AG08395 (cell line): ENCODE data around the gene NXNL2.

Source experiments
- DNase-seq: peaks from one replicate; pipeline ENCODE4 v3.0.0; 2012; ENCODE audit warnings: mixed read lengths, low spot score

The NXNL2 gene

DNA sequence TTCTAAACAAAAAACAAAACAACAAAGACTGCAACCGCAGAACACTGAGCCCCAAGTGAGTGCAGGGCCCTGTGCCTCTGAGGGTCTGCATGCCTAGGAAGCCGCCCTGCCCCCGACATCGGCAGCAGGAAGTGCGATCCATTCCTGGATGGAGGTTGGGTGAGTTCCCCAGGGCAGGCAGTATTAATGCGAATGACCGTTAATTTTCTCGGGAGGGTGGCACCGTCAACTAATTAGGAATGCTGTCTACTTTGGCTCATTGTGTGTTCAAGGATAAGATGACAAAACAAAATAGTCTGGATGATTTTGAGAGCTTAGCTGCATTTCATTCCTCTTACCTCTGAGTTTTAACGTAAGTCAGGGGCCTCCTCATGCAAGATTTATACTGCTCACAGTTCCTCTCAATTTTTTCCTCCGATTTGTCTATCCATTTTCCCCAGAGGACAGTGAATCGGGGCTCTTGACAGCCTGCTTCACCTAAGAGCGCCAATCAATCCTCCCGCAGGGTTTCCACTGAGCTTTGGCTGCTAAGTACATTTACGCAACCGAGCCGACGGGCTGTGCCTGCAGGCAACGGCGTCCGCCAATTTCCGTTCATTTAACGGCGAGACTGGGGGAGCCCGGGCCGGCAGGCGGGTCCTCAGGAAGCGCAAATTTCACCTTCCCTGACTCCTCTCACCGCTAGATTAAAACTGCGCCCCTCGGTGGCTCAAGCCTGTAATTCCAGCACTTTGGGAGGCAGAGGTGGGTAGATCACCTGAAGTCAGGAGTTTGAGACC is 2.9 kb upstream of the NXNL2 start:
- peak; percentile 14 for DNase-seq

- DNase-seq = peak; percentile 36
These were observed 975 bp upstream of the NXNL2 start for GRCh38 chr9:88533951-88534455.

- no peak for DNase-seq
These were observed 446 bp downstream of the NXNL2 start for GRCh38 chr9:88535226-88536022.

GRCh38 chr9:88536023-88536324 is 996 bp downstream of the NXNL2 start:
- DNase-seq = peak; percentile 41

- DNase-seq = no peak
These were observed 2.2 kb downstream of the NXNL2 start for GRCh38 chr9:88536951-88537760.

DNA sequence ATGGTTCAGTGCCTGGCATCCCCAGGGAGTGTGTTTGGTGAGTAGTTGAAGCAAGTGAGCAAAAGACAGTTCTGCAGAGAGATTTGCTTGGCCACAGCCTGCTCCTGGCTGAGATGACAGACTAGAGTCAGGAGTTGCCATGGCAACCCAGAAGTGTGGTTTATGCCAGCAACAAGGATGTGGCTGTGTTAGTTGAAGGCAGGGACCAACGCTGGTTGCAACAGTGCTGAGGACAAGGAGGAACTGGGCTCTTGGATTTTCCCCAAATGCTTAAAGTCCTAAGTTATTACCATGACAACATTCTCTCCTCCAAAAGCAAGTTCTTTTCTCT is 2.7 kb downstream of the NXNL2 start:
- peak; percentile 88 for DNase-seq

GRCh38 chr9:88538311-88539085 is 3.5 kb downstream of the NXNL2 start:
- no peak for DNase-seq

GRCh38 chr9:88539246-88539645 is 4.3 kb downstream of the NXNL2 start:
- DNase-seq = no peak

GRCh38 chr9:88540251-88540763 is 5.3 kb downstream of the NXNL2 start:
- no peak for DNase-seq

DNA sequence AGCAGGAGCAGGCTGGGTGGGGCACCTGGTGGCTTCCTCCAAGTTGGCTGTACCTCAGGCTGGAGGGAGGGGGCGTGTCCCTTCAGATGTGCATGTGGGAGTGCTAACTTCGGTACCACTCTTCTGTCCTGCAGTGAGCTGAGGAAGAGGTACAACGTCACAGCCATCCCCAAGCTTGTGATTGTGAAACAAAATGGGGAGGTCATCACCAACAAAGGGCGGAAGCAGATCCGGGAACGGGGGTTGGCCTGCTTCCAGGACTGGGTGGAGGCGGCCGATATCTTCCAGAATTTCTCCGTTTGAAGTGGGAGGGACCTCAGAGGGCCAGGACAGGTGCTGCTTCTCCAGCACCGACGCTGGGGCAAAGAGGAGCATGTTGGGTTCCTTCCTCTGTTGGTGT is 9.3 kb downstream of the NXNL2 start:
- DNase-seq = no peak

DNA sequence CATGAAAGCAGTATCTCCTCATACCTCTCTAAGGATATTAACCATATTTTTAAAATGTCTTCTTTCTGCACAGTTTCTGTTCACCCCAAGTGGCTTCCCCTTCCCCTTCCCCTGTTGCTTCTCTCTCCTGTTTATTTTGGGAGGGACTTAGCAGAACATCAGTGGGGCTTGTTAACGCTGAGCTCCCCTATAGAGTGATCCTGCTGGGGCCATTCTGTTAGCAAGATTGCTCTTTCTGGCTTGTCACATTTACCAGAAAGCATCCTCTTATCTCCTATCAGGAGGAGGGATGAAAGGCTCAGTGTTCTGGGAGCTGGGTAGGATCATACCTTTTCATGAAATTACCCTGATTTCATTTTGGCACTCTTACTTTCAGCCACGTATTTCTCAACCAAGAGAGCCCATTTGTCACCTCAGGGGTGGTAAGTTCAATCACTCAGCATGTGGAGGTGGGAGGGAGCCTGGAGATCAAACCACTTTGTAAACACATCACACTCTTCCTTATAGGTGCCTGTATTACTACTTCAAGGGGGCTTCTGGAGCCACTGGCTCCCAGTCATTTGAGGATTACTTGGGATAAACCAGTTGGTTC is 16.7 kb downstream of the NXNL2 start:
- no peak for DNase-seq

- DNase-seq = no peak
These were observed 18.4 kb downstream of the NXNL2 start for GRCh38 chr9:88553350-88553749.

DNA sequence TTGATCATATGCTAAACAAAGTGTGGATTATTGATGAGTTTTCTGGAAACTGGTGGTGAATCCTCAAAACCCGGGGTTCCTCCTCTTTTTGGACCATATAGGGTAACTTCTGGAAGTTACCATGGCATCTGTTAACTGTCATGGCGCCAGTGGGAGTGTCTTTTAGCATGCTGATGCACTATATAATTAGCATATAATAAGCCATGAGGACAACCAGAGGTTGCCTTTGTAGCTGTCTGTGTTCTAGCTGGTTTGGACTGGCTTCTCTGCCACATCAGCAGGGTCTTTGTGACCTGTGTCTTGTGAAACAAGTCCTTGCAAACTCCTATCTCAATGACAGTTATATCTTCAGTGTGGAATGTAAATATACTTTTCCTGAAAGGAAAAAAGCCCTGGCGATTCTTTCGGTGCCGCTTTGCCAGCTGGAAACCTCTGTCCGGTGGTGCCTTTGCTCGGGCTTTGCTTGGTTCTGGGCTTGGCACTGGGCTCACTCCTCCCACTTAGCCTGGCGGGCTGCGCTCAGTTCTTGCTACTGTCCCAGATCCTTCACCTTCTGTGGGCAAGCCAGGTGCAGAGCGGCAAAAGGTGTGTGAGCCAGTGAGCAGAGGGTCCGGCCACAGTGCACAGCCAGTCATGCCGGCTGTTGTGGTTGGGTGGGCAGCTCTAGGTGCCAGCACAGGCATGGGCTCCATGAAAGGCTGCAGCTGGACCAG is 20.4 kb downstream of the NXNL2 start:
- DNase-seq = no peak

DNA sequence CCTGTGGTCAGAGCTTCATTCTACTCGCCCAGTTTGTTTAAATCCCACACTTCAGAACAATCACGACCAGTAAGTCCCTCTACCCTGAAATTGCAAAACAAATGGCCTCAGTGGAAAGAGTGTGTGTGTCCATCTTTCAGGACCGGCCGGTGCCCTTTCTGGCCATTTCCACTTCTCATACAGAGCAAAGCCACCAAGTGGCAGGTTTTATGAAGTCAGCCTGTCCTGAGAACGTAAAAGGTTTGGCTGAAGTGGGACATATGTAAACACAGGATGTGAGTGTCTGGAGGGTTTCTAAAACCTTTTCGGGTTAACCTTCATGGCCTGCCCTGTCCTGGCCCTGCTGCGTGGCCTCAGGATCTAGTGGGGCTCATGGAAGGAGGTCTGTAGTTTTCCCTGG is 24.7 kb downstream of the NXNL2 start:
- DNase-seq = no peak

GRCh38 chr9:88567870-88568269 is 32.9 kb downstream of the NXNL2 start:
- DNase-seq = no peak

- no peak for DNase-seq
These were observed 36.4 kb downstream of the NXNL2 start for GRCh38 chr9:88571419-88571818.

DNA sequence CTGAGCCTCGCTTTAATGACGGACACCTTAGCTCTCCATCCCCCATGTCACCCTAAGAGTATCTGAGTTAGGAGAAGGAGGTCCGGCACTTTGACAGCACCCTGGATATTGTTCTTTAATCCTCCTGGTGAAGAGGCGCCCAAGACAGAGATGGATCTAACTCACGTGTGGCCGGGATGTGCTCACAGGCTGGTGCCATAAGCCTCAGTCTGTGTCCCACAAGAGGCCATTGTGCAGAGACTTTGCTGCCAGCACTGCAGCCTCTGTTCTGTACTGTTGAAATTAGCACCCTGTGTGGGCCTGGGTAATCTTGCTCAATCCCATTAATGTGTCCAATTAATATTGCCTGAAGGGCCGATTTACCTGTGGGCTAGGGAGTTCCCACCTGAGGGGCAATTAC is 37.7 kb downstream of the NXNL2 start:
- DNase-seq = no peak

DNA sequence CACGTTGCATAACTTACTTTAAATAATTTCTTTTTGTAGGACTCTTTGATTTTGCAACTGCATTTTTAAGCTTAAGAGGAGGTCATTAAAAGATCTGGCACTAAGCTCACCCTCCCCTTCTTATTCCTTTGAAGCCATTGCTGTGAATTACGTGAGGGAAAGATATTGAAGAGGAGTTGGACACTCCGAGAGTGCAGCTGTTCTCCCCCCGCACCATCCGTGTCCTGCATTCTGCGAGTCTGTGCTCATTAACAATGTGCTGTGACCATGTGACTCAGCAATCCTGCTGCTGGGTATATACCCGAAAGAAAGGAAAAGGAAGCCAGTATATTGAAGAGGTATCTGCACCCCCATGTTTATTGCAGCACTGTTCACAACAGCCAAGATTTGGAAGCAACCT is 40.0 kb downstream of the NXNL2 start:
- peak; percentile 55 for DNase-seq

GRCh38 chr9:88577256-88578120 is 42.5 kb downstream of the NXNL2 start:
- no peak for DNase-seq
